ENCODE results near the gene PRTG.
"Not testable (repeated sequence)": the region's sequence is repeated elsewhere in the genome, so short reads cannot be mapped to it uniquely, and the experiment has no call there.

The PRTG gene

GRCh38 chr15:55742498-55742926 is 440 bp downstream of the PRTG start:
- DNase-seq (ENCODE audit: low read depth, low spot score): no peak

GRCh38 chr15:55741833-55742497 is 987 bp downstream of the PRTG start:
- no peak for DNase-seq (ENCODE audit: low read depth, low spot score)

GRCh38 chr15:55740981-55741832 is 1.7 kb downstream of the PRTG start:
- DNase-seq (ENCODE audit: low read depth, low spot score): no peak

- DNase-seq (ENCODE audit: low read depth, low spot score): no peak
These were observed 2.5 kb downstream of the PRTG start for GRCh38 chr15:55740359-55740878.

- no peak for DNase-seq (ENCODE audit: low read depth, low spot score)
These were observed 3.3 kb downstream of the PRTG start for GRCh38 chr15:55739641-55740040.

- DNase-seq (ENCODE audit: low read depth, low spot score): no peak
These were observed 4.2 kb downstream of the PRTG start for GRCh38 chr15:55738715-55739114.

- no peak for DNase-seq (ENCODE audit: low read depth, low spot score)
These were observed 5.6 kb downstream of the PRTG start for GRCh38 chr15:55737373-55737772.

GRCh38 chr15:55736756-55737155 is 6.2 kb downstream of the PRTG start:
- no peak for DNase-seq (ENCODE audit: low read depth, low spot score)

- DNase-seq (ENCODE audit: low read depth, low spot score): no peak
These were observed 8.3 kb downstream of the PRTG start for GRCh38 chr15:55734641-55735040.

- DNase-seq (ENCODE audit: low read depth, low spot score): not testable (repeated sequence)
These were observed 9.5 kb downstream of the PRTG start for GRCh38 chr15:55733461-55733860.

GRCh38 chr15:55721554-55722185 is 21.3 kb downstream of the PRTG start:
- no peak for DNase-seq (ENCODE audit: low read depth, low spot score)

GRCh38 chr15:55715355-55716076 is 27.4 kb downstream of the PRTG start:
- no peak for DNase-seq (ENCODE audit: low read depth, low spot score)

GRCh38 chr15:55714064-55714463 is 28.9 kb downstream of the PRTG start:
- no peak for DNase-seq (ENCODE audit: low read depth, low spot score)

GRCh38 chr15:55712363-55712762 is 30.6 kb downstream of the PRTG start:
- no peak for DNase-seq (ENCODE audit: low read depth, low spot score)

- DNase-seq (ENCODE audit: low read depth, low spot score): no peak
These were observed 32.7 kb downstream of the PRTG start for GRCh38 chr15:55710286-55710685.

- no peak for DNase-seq (ENCODE audit: low read depth, low spot score)
These were observed 33.5 kb downstream of the PRTG start for GRCh38 chr15:55709458-55709857.

GRCh38 chr15:55708720-55709119 is 34.2 kb downstream of the PRTG start:
- no peak for DNase-seq (ENCODE audit: low read depth, low spot score)

- no peak for DNase-seq (ENCODE audit: low read depth, low spot score)
These were observed 35.0 kb downstream of the PRTG start for GRCh38 chr15:55707951-55708350.

- no peak for DNase-seq (ENCODE audit: low read depth, low spot score)
These were observed 35.4 kb downstream of the PRTG start for GRCh38 chr15:55707518-55707917.

- DNase-seq (ENCODE audit: low read depth, low spot score): no peak
These were observed 39.1 kb downstream of the PRTG start for GRCh38 chr15:55703873-55704301.

GRCh38 chr15:55700876-55701275 is 42.1 kb downstream of the PRTG start:
- no peak for DNase-seq (ENCODE audit: low read depth, low spot score)

GRCh38 chr15:55698653-55699052 is 44.3 kb downstream of the PRTG start:
- DNase-seq (ENCODE audit: low read depth, low spot score): no peak
